ENCODE results near the gene MCFD2. TPM values are rescaled to one million over a fixed set of nuclear protein-coding genes. Genes with fewer than 3 reads are reported as not detected.

The MCFD2 gene
- total RNA-seq, 1 experiment from 2014 or later = 84.9 TPM

DNA sequence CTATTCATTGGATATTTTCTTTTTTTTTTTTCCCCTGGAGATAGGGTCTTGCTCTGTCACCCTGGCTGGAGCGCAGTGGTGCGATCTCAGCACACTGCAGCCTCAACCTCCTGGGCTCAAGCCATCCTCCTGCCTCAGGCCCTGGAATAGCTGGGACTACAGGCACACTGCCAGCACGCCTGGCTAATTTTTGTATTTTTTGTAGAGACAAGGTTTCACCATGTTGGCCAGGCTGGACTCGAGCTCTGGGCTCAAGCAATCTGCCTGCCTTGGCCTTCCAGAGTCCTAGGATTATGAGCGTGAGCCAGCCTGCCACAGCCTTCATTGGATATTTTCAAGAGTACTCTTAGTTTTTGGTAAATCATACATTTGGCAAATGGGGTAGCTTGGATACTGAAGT lies 9.0 kb upstream of the MCFD2 start:
- DNase-seq (ENCODE audit: low read depth, low spot score) = no peak
- in situ Hi-C loops (cut with HindIII; ENCODE audit: low pct_unique_long_range_greater_than_20kb, low sequenced_read_pairs) (no loop called here), intact Hi-C loops (cut with micrococcal nuclease; ENCODE audit: unreplicated experiment) (no loop called here)
- TF ChIP-seq CTCF (IDR thresholded peaks at IDR 0.05) (no peak), TCF7L2 (IDR thresholded peaks at IDR 0.05; ENCODE audit: low read depth, low read length) (no peak), POLR2AphosphoS5 (IDR thresholded peaks at IDR 0.05; ENCODE audit: low read depth, low read length) (no peak), SIN3A (IDR thresholded peaks at IDR 0.05; ENCODE audit: borderline replicate concordance, insufficient read depth, low read depth, low read length) (no peak)
- TF ChIP-seq, protein P1, sequence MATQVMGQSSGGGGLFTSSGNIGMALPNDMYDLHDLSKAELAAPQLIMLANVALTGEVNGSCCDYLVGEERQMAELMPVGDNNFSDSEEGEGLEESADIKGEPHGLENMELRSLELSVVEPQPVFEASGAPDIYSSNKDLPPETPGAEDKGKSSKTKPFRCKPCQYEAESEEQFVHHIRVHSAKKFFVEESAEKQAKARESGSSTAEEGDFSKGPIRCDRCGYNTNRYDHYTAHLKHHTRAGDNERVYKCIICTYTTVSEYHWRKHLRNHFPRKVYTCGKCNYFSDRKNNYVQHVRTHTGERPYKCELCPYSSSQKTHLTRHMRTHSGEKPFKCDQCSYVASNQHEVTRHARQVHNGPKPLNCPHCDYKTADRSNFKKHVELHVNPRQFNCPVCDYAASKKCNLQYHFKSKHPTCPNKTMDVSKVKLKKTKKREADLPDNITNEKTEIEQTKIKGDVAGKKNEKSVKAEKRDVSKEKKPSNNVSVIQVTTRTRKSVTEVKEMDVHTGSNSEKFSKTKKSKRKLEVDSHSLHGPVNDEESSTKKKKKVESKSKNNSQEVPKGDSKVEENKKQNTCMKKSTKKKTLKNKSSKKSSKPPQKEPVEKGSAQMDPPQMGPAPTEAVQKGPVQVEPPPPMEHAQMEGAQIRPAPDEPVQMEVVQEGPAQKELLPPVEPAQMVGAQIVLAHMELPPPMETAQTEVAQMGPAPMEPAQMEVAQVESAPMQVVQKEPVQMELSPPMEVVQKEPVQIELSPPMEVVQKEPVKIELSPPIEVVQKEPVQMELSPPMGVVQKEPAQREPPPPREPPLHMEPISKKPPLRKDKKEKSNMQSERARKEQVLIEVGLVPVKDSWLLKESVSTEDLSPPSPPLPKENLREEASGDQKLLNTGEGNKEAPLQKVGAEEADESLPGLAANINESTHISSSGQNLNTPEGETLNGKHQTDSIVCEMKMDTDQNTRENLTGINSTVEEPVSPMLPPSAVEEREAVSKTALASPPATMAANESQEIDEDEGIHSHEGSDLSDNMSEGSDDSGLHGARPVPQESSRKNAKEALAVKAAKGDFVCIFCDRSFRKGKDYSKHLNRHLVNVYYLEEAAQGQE (IDR thresholded peaks at IDR 0.05; ENCODE audit: insufficient read depth in 1 of 2, low read depth in 2 of 2, low read length in 1 of 2) = no peak
- no peak overlapping the region for H3K4me3 ChIP-seq (ENCODE audit: low read depth in 2 of 2, low read length in 2 of 2)
- no TSS peak for BruUV-seq (replicated peaks)
- no peaks in the 10 kb centered on the region for H3K4me1 ChIP-seq (ENCODE audit: control insufficient read depth, insufficient read depth, low read length)
- H3K27me3 ChIP-seq (ENCODE audit: control insufficient read depth, insufficient read depth, low read length) = no peaks in the 10 kb centered on the region
- H3K27ac ChIP-seq (ENCODE audit: low read length) = no peak overlapping the region
- peaks cover 11% of the 10 kb centered on the region for H3K9me3 ChIP-seq (ENCODE audit: control insufficient read depth, insufficient read depth, low read depth, low read length)
- ATAC-seq = no peak
- ChIA-PET CTCF (no interaction called here), POLR2A (no interaction called here)
- no peaks in the 10 kb centered on the region for H3K36me3 ChIP-seq (ENCODE audit: control insufficient read depth, insufficient read depth, low read length)

DNA sequence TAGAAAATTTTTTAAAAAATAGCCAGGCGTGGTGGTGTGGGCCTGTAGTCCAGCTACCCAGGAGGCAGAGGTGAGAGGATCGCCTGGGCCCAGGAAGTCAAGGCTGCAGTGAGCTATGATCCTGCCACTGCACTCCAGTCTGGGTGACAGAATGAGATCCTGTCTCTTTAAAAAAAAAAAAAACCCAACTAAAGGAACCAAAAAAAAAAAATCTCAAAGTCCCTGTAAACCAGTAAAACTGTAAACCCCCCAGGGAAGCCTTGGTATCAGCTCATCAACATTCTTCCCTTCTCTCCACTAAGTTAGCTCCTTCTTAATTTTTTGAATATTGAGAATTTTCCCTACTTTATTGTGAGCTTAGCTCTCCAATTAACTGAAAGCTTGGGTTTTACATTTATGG lies 8.4 kb upstream of the MCFD2 start:
- Histone ChIP-seq H3K9me3 (ENCODE audit: control insufficient read depth, insufficient read depth, low read depth, low read length) (peaks cover 11% of the 10 kb centered on the region), H3K4me1 (ENCODE audit: control insufficient read depth, insufficient read depth, low read length) (no peaks in the 10 kb centered on the region), H3K27me3 (ENCODE audit: control insufficient read depth, insufficient read depth, low read length) (no peaks in the 10 kb centered on the region), H3K36me3 (ENCODE audit: control insufficient read depth, insufficient read depth, low read length) (no peaks in the 10 kb centered on the region), H3K27ac (ENCODE audit: low read length) (no peak overlapping the region), H3K4me3 (ENCODE audit: low read depth in 2 of 2, low read length in 2 of 2) (no peak overlapping the region)
- ChIA-PET POLR2A (no interaction called here), CTCF (interaction anchor here (1.0 kb wide), 1 partner anchor 13 kb away, joined by 10 read pairs; no protein-coding TSS in a partner anchor)
- no peak for ATAC-seq
- TF ChIP-seq CTCF (IDR thresholded peaks at IDR 0.05) = no peak
- TF ChIP-seq SIN3A (IDR thresholded peaks at IDR 0.05; ENCODE audit: borderline replicate concordance, insufficient read depth, low read depth, low read length) = no peak
- TF ChIP-seq POLR2AphosphoS5 (IDR thresholded peaks at IDR 0.05; ENCODE audit: low read depth, low read length) = no peak
- TF ChIP-seq, protein P1 (IDR thresholded peaks at IDR 0.05; ENCODE audit: insufficient read depth in 1 of 2, low read depth in 2 of 2, low read length in 1 of 2) = no peak
- no peak for TF ChIP-seq TCF7L2 (IDR thresholded peaks at IDR 0.05; ENCODE audit: low read depth, low read length)
- DNase-seq (ENCODE audit: low read depth, low spot score) = no peak
- in situ Hi-C loops (cut with HindIII; ENCODE audit: low pct_unique_long_range_greater_than_20kb, low sequenced_read_pairs) = no loop called here
- no TSS peak for BruUV-seq (replicated peaks)
- intact Hi-C loops (cut with micrococcal nuclease; ENCODE audit: unreplicated experiment) = no loop called here
